Fibroblast of lung (primary cell): Measurements from ENCODE around the gene DOP1B. TPM values are rescaled to one million over a fixed set of nuclear protein-coding genes. Genes with fewer than 3 reads are reported as not detected.

Experiments
- DNase-seq, 2 donors: peaks; one replicate each; pipeline versions ENCODE4 v3.0.0 to v3.0.0-alpha.2; 2010; ENCODE audit warnings: low read depth in 2 of 2
- H2AFZ ChIP-seq: 2 replicates; pipeline ENCODE4 v1.5.1; 2012; ENCODE audit warnings: low read length, control low read depth, inconsistent platforms
- H3K27ac ChIP-seq: 2 replicates; pipeline ENCODE4 v1.5.1; 2011; ENCODE audit warnings: low read length, control low read depth; ENCODE audit not compliant: insufficient read depth
- H3K27me3 ChIP-seq: 2 replicates; pipeline ENCODE4 v1.5.1; 2011; ENCODE audit warnings: mild to moderate bottlenecking, low read length; ENCODE audit not compliant: control insufficient read depth, insufficient read depth
- H3K36me3 ChIP-seq: 2 replicates; pipeline ENCODE4 v1.5.1; 2011; ENCODE audit warnings: low read length; ENCODE audit not compliant: control insufficient read depth, insufficient read depth
- H3K4me1 ChIP-seq: 2 replicates; pipeline ENCODE4 v1.5.1; 2011; ENCODE audit warnings: low read length; ENCODE audit not compliant: control insufficient read depth, insufficient read depth; ENCODE audit errors: extremely low read depth
- H3K4me2 ChIP-seq: 2 replicates; pipeline ENCODE4 v1.5.1; 2011; ENCODE audit warnings: low read length, control low read depth; ENCODE audit not compliant: insufficient read depth; ENCODE audit errors: extremely low read depth
- H3K4me3 ChIP-seq, 4 experiments: fragments of 200-600 bp in 1 of 4; sonication (generic) in 1 of 4; replicated peaks in 1 of 4; 2 replicates each; pipeline ENCODE4 v1.5.1; 2011 to 2016; ENCODE audit warnings: low read length in 4 of 4, low read depth in 3 of 4, mild to moderate bottlenecking in 3 of 4, control low read depth in 2 of 4, inconsistent platforms in 1 of 4, mixed read lengths in 1 of 4; ENCODE audit not compliant: insufficient read depth in 1 of 4; ENCODE audit errors: control extremely low read depth in 1 of 4
- H3K79me2 ChIP-seq: 2 replicates; pipeline ENCODE4 v1.5.1; 2012; ENCODE audit warnings: mild to moderate bottlenecking, low read length, inconsistent platforms; ENCODE audit not compliant: control insufficient read depth, insufficient read depth
- H3K9ac ChIP-seq: 2 replicates; pipeline ENCODE4 v1.5.1; 2011; ENCODE audit warnings: mild to moderate bottlenecking, low read length, control low read depth; ENCODE audit not compliant: insufficient read depth
- H3K9me3 ChIP-seq: 2 replicates; pipeline ENCODE4 v1.5.1; 2012; ENCODE audit warnings: low read depth, low read length; ENCODE audit not compliant: control insufficient read depth, insufficient read depth
- H4K20me1 ChIP-seq: 2 replicates; pipeline ENCODE4 v1.5.1; 2011; ENCODE audit warnings: low read length; ENCODE audit not compliant: control insufficient read depth, insufficient read depth; ENCODE audit errors: extremely low read depth
- EZH2 ChIP-seq: IDR thresholded peaks from 2 replicates; pipeline ENCODE4 v1.5.1; 2012; ENCODE audit warnings: low read length, control low read depth, mild to moderate bottlenecking; ENCODE audit errors: missing control alignments
- polyA plus RNA-seq, 2 donors: library from polyadenylated mRNA; depleted of rRNA in 1 of 2; stranded (reverse) in 1 of 2; unstranded in 1 of 2; fragments of >200 nt; gene quantifications; 2 replicates each; pipeline ENCODE4 v1.2.1, GENCODE V29; 2011 to 2012; ENCODE audit warnings: missing spikeins in 1 of 2
- total RNA-seq: library from RNA; depleted of rRNA; stranded (reverse); fragments of >200 nt; gene quantifications from 2 replicates; pipeline ENCODE4 v1.2.1, GENCODE V29; 2014
- TF ChIP-seq, protein P1 (sequence below), 2 donors: IDR thresholded peaks in 1 of 2; conservative IDR thresholded peaks in 1 of 2; 1 replicate in 1 of 2; 2 replicates in 1 of 2; pipeline ENCODE4 v1.5.1; 2011 to 2012; ENCODE audit warnings: low read length in 2 of 2, control low read depth in 1 of 2, inconsistent platforms in 1 of 2, low read depth in 1 of 2, mild to moderate bottlenecking in 1 of 2

The DOP1B gene
- total and polyA plus RNA-seq, 2 donors (not counting 1 experiment from before 2014, with no cell fraction given), result 6.1 to 18.3 TPM

DNA sequence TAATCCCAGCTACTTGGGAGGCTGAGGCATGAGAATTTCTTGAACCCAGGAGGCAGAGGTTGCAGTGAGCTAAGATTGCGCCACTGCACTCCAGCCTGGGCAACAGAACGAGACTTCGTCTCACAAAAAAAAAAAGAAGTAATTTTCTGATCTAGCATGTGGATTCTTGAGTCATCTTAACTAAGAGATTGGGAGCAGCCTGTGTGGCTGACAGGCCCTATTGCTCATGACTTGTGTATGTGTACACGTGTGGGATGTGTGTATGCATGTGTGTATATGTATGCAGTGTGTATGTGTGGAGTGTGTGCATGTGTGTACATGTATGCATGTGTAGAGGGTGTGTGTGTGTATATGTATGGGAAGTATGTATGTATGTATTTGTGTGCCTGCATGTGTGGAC lies 29.5 kb downstream of the DOP1B start:
- H3K4me2 ChIP-seq, result no peak overlapping the region
- H3K79me2 ChIP-seq, result no peaks in the 10 kb centered on the region
- H3K4me1 ChIP-seq, result no peaks in the 10 kb centered on the region
- no peak overlapping the region for H2AFZ ChIP-seq
- no peak overlapping the region for H3K4me3 ChIP-seq
- no peaks in the 10 kb centered on the region for H4K20me1 ChIP-seq
- no peak overlapping the region for H3K9ac ChIP-seq
- no peaks in the 10 kb centered on the region for H3K27me3 ChIP-seq
- H3K36me3 ChIP-seq, result no peaks in the 10 kb centered on the region
- no peak overlapping the region for H3K27ac ChIP-seq
- H3K9me3 ChIP-seq, result no peaks in the 10 kb centered on the region
- DNase-seq, result no peak
- TF ChIP-seq, protein P1, sequence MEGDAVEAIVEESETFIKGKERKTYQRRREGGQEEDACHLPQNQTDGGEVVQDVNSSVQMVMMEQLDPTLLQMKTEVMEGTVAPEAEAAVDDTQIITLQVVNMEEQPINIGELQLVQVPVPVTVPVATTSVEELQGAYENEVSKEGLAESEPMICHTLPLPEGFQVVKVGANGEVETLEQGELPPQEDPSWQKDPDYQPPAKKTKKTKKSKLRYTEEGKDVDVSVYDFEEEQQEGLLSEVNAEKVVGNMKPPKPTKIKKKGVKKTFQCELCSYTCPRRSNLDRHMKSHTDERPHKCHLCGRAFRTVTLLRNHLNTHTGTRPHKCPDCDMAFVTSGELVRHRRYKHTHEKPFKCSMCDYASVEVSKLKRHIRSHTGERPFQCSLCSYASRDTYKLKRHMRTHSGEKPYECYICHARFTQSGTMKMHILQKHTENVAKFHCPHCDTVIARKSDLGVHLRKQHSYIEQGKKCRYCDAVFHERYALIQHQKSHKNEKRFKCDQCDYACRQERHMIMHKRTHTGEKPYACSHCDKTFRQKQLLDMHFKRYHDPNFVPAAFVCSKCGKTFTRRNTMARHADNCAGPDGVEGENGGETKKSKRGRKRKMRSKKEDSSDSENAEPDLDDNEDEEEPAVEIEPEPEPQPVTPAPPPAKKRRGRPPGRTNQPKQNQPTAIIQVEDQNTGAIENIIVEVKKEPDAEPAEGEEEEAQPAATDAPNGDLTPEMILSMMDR (conservative IDR thresholded peaks at IDR 0.05 in 1 of 2, IDR thresholded peaks at IDR 0.05 in 1 of 2; ENCODE audit: low read depth in 1 of 2, low read length in 2 of 2), result no peak
- no peak for TF ChIP-seq EZH2

DNA sequence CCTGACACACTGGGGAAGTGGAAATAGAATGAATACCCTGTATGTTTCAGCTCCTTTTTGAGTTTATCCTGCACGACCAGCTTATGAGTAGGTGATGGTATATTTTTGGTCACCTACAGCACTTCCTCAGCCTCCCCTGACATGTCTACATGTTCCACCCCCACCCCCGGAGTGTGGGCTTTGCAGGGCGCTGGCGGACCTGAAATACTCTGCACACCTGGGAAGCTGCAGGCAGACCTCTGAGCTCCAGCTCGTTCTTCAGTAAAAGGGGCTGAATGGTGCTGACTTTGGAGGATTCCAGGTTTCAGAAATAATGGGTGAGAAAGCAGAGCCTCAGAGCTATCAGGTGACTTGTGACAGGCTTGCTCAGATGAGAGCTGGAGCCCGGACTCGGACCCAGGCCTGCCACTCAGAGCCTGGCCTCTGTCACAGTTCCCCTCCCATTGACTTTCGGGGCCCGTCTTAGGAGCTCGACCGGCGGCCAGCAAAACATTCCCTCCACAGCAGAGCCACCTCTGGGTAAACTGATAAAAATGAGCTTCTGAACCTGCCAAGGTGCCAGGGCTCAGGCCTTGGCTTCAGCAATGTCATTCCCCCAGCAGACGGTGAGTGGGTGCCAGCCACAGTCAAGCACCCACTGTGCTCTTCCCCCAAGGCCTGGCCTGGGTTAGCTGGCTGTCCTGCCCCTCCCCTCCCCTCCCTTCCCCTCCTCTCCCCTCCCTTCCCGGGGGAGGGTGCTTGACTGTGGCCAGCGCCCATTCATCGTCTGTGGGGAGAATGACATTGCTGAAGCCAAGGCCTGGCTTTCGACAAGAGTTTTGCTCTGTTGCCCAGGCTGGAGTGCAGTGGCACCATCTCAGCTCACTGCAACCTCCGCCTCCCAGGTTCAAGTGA lies 30.1 kb downstream of the DOP1B start:
- Histone ChIP-seq H2AFZ (no peak overlapping the region), H4K20me1 (no peaks in the 10 kb centered on the region), H3K9me3 (no peaks in the 10 kb centered on the region), H3K4me2 (no peak overlapping the region), H3K36me3 (no peaks in the 10 kb centered on the region), H3K79me2 (no peaks in the 10 kb centered on the region), H3K4me1 (no peaks in the 10 kb centered on the region), H3K27me3 (no peaks in the 10 kb centered on the region), H3K9ac (no peak overlapping the region), H3K27ac (no peak overlapping the region), H3K4me3 (no peak overlapping the region)
- no peak for DNase-seq
- TF ChIP-seq, protein P1 (conservative IDR thresholded peaks at IDR 0.05 in 1 of 2, IDR thresholded peaks at IDR 0.05 in 1 of 2; ENCODE audit: low read depth in 1 of 2, low read length in 2 of 2), result no peak
- TF ChIP-seq EZH2, result no peak

GRCh38 chr21:36188081-36188681 lies 31.6 kb downstream of the DOP1B start:
- Histone ChIP-seq H4K20me1 (no peaks in the 10 kb centered on the region), H2AFZ (no peak overlapping the region), H3K4me3 (no peak overlapping the region), H3K9me3 (no peaks in the 10 kb centered on the region), H3K27me3 (no peaks in the 10 kb centered on the region), H3K4me1 (no peaks in the 10 kb centered on the region), H3K9ac (no peak overlapping the region), H3K4me2 (no peak overlapping the region), H3K36me3 (no peaks in the 10 kb centered on the region), H3K27ac (no peak overlapping the region), H3K79me2 (no peaks in the 10 kb centered on the region)
- TF ChIP-seq, protein P1 (conservative IDR thresholded peaks at IDR 0.05 in 1 of 2, IDR thresholded peaks at IDR 0.05 in 1 of 2; ENCODE audit: low read depth in 1 of 2, low read length in 2 of 2), result no peak
- TF ChIP-seq EZH2, result no peak
- no peak for DNase-seq
